HG03095 (cell line): ENCODE results near the gene UBE2E2.

ENCODE experiments used
- ATAC-seq: cut with Tn5 transposase; IDR thresholded peaks from one replicate; pipeline ENCODE4 v1.9.1; 2021; ENCODE audit warnings: moderate library complexity; ENCODE audit not compliant: unreplicated experiment

The UBE2E2 gene

GRCh38 chr3:23377928-23378672, 175.0 kb downstream of the UBE2E2 start:
- ATAC-seq = peak; percentile 50

- ATAC-seq = no peak
These were observed 180.7 kb downstream of the UBE2E2 start for GRCh38 chr3:23383875-23384274.

GRCh38 chr3:23385327-23385726, 182.2 kb downstream of the UBE2E2 start:
- ATAC-seq = no peak

- no peak for ATAC-seq
These were observed 184.3 kb downstream of the UBE2E2 start for GRCh38 chr3:23387286-23387918.

GRCh38 chr3:23389089-23389488, 186.0 kb downstream of the UBE2E2 start:
- no peak for ATAC-seq

- ATAC-seq = peak; percentile 52
These were observed 186.6 kb downstream of the UBE2E2 start for GRCh38 chr3:23389686-23390085.

GRCh38 chr3:23390446-23390845, 187.3 kb downstream of the UBE2E2 start:
- ATAC-seq = no peak

- ATAC-seq = no peak
These were observed 187.9 kb downstream of the UBE2E2 start for GRCh38 chr3:23390989-23391553.

- peak; percentile 51 for ATAC-seq
These were observed 192.0 kb downstream of the UBE2E2 start for GRCh38 chr3:23395115-23395514.

GRCh38 chr3:23396746-23397145, 193.6 kb downstream of the UBE2E2 start:
- ATAC-seq = no peak

GRCh38 chr3:23399221-23399620, 196.1 kb downstream of the UBE2E2 start:
- no peak for ATAC-seq

GRCh38 chr3:23402728-23403492, 199.8 kb downstream of the UBE2E2 start:
- no peak for ATAC-seq

- ATAC-seq = no peak
These were observed 201.1 kb downstream of the UBE2E2 start for GRCh38 chr3:23404246-23404645.

- ATAC-seq = peak; percentile 49
These were observed 202.0 kb downstream of the UBE2E2 start for GRCh38 chr3:23405081-23405480.

- no peak for ATAC-seq
These were observed 203.5 kb downstream of the UBE2E2 start for GRCh38 chr3:23406601-23407000.

GRCh38 chr3:23418026-23418425, 214.9 kb downstream of the UBE2E2 start:
- ATAC-seq = no peak

GRCh38 chr3:23421811-23422516, 218.8 kb downstream of the UBE2E2 start:
- ATAC-seq = peak; percentile 41

GRCh38 chr3:23422517-23422851, 219.4 kb downstream of the UBE2E2 start:
- peak; percentile 91 for ATAC-seq

- ATAC-seq = no peak
These were observed 222.3 kb downstream of the UBE2E2 start for GRCh38 chr3:23425410-23425809.

- no peak for ATAC-seq
These were observed 227.8 kb downstream of the UBE2E2 start for GRCh38 chr3:23430781-23431398.

- no peak for ATAC-seq
These were observed 228.6 kb downstream of the UBE2E2 start for GRCh38 chr3:23431764-23432163.
